K562 (cell line): ENCODE measurements around the gene R3HDM2. TPM values are rescaled to one million over a fixed set of nuclear protein-coding genes. Genes with fewer than 3 reads are reported as not detected.

Experiments used
- IRF2 ChIP-seq: sonication (generic); formaldehyde crosslinking; IDR thresholded peaks from 2 replicates; pipeline ENCODE4 v1.8.1; 2022; ENCODE audit warnings: mild to moderate bottlenecking, missing genetic modification reagents
- MAZ ChIP-seq, 2 experiments: fragments of 450-650 bp in 1 of 2; sonication (generic) in 1 of 2; formaldehyde crosslinking; IDR thresholded peaks in 1 of 2; conservative IDR thresholded peaks in 1 of 2; 2 replicates each; pipeline versions ENCODE4 v1.4.0 to v1.5.0; 2020; ENCODE audit warnings: mild to moderate bottlenecking in 1 of 2, missing genetic modification reagents in 1 of 2
- NELFE ChIP-seq: IDR thresholded peaks from 2 replicates; pipeline ENCODE4 v1.6.1; 2011; ENCODE audit warnings: mild to moderate bottlenecking; ENCODE audit not compliant: insufficient read depth, insufficient read length
- PPARD ChIP-seq: fragments of 250-450 bp; sonication (Bioruptor Pico); IDR thresholded peaks from 2 replicates; pipeline ENCODE4 v1.8.0; 2022; ENCODE audit warnings: inconsistent platforms, mild to moderate bottlenecking, moderate library complexity
- PTBP1 ChIP-seq: fragments of 200-400 bp; formaldehyde crosslinking; IDR thresholded peaks from 2 replicates; pipeline ENCODE4 v1.6.1; 2017; ENCODE audit warnings: low read depth, low read length
- PYGO2 ChIP-seq: fragments of 450-650 bp; IDR thresholded peaks from 2 replicates; pipeline ENCODE4 v1.6.1; 2016; ENCODE audit warnings: mild to moderate bottlenecking, missing genetic modification characterization, moderate library complexity, missing compliant biosample characterization
- TCF3 ChIP-seq: sonication (generic); formaldehyde crosslinking; IDR thresholded peaks from 2 replicates; pipeline ENCODE4 v1.4.0; 2020; ENCODE audit warnings: mild to moderate bottlenecking, missing genetic modification reagents
- WHSC1 ChIP-seq: IDR thresholded peaks from one replicate; pipeline ENCODE4 v1.6.1; 2012; ENCODE audit warnings: low read length, control low read depth, inconsistent platforms
- ZNF699 ChIP-seq: fragments of 250-450 bp; sonication (Bioruptor Pico); IDR thresholded peaks from 2 replicates; pipeline ENCODE4 v1.8.0; 2021; ENCODE audit warnings: mild to moderate bottlenecking, moderate library complexity; ENCODE audit not compliant: insufficient replicate concordance
- ZNF77 ChIP-seq: fragments of 250-450 bp; sonication (Bioruptor Pico); IDR thresholded peaks from 2 replicates; pipeline ENCODE4 v1.5.0; 2020
- polyA plus RNA-seq, 8 experiments: library from polyadenylated mRNA; depleted of rRNA in 4 of 8; stranded (reverse) in 5 of 8; unstranded in 3 of 8; fragments of >200 nt; fragmentation: Nextera tagmentation in 2 of 8; fragmentation: Illumina TruSeq in 1 of 8; extraction: Ambion mirVana in 2 of 8; extraction: Trizol in 1 of 8; gene quantifications; 2 replicates each; pipeline versions ENCODE4 v1.2.1 to v1.2.3, GENCODE V29; 2011 to 2014; ENCODE audit warnings: inconsistent platforms in 1 of 8, missing spikeins in 1 of 8
- total RNA-seq, 7 experiments: library from RNA; depleted of rRNA in 6 of 7; stranded (reverse); fragments of >200 nt in 6 of 7; fragmentation: Illumina TruSeq in 2 of 7; extraction: Trizol in 2 of 7; gene quantifications; 2 replicates each; pipeline versions ENCODE4 v1.2.1 to v1.2.3, GENCODE V29; 2011 to 2021; ENCODE audit warnings: low replicate concordance in 1 of 7
- TF ChIP-seq, protein P1 (sequence below): fragments of 250-450 bp; sonication (Bioruptor Pico); IDR thresholded peaks from 2 replicates; pipeline ENCODE4 v1.4.0; 2020; ENCODE audit warnings: borderline replicate concordance
- TF ChIP-seq, protein P2 (sequence below): sonication (generic); formaldehyde crosslinking; IDR thresholded peaks from 2 replicates; pipeline ENCODE4 v1.8.0; 2022; ENCODE audit warnings: missing genetic modification reagents, mild to moderate bottlenecking, borderline replicate concordance
- TF ChIP-seq, protein P3 (sequence below): fragments of 450-650 bp; IDR thresholded peaks from 2 replicates; pipeline ENCODE4 v1.6.1; 2014; ENCODE audit warnings: low read depth, mild to moderate bottlenecking, moderate library complexity, borderline replicate concordance

The R3HDM2 gene
- total and polyA plus RNA-seq, 9 of the 15 experiments (the other 6 are each of a cell fraction or from before 2014, with no cell fraction given), result 3.3 to 18.8 (median 9.0) TPM

DNA sequence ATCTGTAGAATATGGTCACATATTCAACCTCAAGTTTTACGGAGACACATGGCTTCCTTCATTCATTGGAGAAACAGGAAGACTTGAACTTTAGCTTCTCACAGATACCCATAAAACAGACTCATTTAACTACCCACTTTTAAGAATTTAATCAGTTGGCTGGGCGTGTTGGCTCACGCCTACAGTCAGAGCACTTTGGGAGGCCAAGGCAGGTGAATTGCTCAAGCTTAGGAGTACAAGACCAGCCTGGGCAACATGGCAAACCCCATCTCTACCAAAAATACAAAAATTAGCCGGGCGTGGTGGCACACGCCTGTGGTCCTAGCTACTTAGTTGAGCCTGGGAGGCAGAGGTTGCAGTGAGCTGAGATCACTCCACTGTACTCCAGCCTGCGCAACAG lies 115.2 kb downstream of the R3HDM2 start (continued):
- TF ChIP-seq, protein P1, sequence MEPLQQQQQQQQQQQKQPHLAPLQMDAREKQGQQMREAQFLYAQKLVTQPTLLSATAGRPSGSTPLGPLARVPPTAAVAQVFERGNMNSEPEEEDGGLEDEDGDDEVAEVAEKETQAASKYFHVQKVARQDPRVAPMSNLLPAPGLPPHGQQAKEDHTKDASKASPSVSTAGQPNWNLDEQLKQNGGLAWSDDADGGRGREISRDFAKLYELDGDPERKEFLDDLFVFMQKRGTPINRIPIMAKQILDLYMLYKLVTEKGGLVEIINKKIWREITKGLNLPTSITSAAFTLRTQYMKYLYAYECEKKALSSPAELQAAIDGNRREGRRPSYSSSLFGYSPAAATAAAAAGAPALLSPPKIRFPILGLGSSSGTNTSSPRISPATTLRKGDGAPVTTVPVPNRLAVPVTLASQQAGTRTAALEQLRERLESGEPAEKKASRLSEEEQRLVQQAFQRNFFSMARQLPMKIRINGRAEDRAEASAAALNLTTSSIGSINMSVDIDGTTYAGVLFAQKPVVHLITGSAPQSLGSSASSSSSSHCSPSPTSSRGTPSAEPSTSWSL, result no peak
- TF ChIP-seq, protein P2, sequence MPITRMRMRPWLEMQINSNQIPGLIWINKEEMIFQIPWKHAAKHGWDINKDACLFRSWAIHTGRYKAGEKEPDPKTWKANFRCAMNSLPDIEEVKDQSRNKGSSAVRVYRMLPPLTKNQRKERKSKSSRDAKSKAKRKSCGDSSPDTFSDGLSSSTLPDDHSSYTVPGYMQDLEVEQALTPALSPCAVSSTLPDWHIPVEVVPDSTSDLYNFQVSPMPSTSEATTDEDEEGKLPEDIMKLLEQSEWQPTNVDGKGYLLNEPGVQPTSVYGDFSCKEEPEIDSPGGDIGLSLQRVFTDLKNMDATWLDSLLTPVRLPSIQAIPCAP (CRISPR knock-in tag), result no peak
- TF ChIP-seq MAZ (CRISPR knock-in tag; conservative IDR thresholded peaks at IDR 0.05 in 1 of 2, IDR thresholded peaks at IDR 0.05 in 1 of 2), result no peak
- TF ChIP-seq TCF3, result no peak
- no peak for TF ChIP-seq IRF2 (CRISPR knock-in tag)
- no peak for TF ChIP-seq NELFE
- no peak for TF ChIP-seq PTBP1
- TF ChIP-seq, protein P3, sequence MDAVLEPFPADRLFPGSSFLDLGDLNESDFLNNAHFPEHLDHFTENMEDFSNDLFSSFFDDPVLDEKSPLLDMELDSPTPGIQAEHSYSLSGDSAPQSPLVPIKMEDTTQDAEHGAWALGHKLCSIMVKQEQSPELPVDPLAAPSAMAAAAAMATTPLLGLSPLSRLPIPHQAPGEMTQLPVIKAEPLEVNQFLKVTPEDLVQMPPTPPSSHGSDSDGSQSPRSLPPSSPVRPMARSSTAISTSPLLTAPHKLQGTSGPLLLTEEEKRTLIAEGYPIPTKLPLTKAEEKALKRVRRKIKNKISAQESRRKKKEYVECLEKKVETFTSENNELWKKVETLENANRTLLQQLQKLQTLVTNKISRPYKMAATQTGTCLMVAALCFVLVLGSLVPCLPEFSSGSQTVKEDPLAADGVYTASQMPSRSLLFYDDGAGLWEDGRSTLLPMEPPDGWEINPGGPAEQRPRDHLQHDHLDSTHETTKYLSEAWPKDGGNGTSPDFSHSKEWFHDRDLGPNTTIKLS, result no peak
- no peak for TF ChIP-seq WHSC1
- TF ChIP-seq ZNF77, result no peak
- TF ChIP-seq PYGO2 (tag), result no peak
- no peak for TF ChIP-seq PPARD
- TF ChIP-seq ZNF699 (CRISPR knock-in tag), result no peak
